8988T (cell line): ENCODE results near the gene MAB21L4.
A peak's percentile ranks its signal among the peaks of the same experiment; 100 is the strongest.
"Not testable (repeated sequence)": the region's sequence is repeated elsewhere in the genome, so short reads cannot be mapped to it uniquely, and the experiment has no call there.

ENCODE experiments used
- DNase-seq: peaks from one replicate; pipeline ENCODE4 v3.0.0; 2011

The MAB21L4 gene

DNA sequence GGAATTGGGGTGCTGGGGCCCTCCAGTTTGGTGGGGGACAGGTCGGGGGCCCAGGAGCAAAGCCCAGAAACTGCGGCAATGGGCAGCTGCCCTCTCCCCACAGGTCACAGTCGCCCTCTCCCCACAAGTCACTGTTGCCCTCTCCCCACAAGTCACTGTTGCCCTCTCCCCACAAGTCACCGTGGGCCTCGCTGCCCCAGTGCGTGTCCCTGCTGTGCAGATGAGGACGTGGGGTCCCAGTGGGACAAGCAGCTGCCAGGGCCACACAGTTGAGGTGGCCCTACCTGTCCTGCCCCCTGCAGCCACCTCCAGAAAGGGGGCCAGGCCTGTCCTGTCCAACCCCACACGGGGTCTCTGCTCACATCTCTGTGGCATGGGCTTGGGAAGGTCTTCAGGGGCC is 40.3 kb downstream of the MAB21L4 start:
- no peak for DNase-seq

- no peak for DNase-seq
Measured at GRCh38 chr2:240852671-240853314, 43.2 kb downstream of the MAB21L4 start.

GRCh38 chr2:240851078-240851991 is 44.6 kb downstream of the MAB21L4 start:
- peak; percentile 85 for DNase-seq

GRCh38 chr2:240850756-240851077 is 45.2 kb downstream of the MAB21L4 start:
- no peak for DNase-seq

- no peak for DNase-seq
Measured at GRCh38 chr2:240850026-240850425, 45.9 kb downstream of the MAB21L4 start.

DNA sequence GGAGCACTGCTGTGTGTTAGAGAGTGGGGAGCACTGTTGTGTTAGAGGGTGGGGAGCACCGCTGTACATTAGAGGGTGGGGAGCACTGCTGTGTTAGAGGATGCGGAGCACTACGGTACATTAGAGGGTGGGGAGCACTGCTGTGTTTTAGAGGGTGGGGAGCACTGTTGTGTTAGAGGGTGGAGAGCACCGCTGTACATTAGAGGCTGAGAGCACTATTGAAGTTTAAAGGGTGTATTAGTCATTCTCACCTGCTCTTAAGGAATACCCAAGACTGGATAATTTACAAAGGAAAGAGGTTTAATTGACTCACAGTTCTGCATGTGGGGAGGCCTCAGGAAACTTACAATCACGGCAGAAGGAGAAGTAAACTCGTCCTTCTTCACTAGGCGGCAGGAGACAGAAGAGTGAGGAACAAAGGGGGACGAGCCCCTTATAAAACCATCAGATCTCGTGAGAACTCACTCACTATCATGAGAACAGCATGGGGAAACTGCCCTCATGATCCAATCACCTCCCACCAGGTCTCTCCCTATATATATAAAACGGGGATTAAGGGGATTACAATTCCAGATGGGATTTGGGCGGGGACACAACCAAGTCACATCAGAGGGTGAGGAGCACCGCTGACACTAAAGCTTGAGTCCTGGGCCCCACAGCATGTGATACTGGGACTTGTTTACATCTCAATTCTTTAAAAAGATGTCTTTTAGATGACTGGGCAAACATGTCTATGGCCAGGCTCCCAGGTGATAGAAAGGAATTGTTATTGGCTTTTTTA is 46.9 kb downstream of the MAB21L4 start:
- DNase-seq: no peak

GRCh38 chr2:240847817-240848216 is 48.1 kb downstream of the MAB21L4 start:
- DNase-seq: no peak

DNA sequence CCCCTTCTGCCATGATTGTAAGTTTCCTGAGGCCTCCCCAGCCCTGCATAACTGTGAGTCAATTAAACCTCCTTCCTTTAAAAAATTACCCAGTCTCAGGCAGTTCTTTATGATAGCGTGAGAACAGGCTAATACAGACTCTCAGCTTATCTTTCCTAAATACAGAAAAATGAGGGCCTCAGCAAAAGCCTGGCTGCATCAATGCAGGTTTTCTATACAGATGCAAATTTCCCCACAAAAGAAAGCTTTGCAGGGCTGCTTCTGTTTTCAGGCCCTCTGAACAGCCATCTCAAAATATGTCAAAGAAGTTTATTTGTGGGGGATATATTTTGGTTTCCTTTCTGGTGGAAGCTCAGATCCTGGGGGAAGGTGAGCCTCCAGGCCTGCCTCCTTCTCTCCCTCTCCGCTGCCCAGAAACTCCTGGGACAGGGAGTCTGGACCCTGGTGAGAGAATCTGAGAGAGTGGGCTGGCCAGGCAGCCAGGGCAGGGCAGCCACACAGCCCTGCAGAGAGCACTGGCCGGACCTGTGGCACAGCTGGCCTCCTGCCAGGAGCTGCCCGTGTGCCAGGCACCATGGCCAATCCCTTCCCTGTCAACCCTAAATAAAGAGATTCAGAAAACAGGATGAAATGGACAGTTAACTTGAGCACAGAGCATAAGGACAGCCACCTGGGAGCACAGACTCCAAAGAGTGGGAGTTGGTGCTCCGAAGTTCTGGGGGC is 48.9 kb downstream of the MAB21L4 start:
- DNase-seq: no peak

DNA sequence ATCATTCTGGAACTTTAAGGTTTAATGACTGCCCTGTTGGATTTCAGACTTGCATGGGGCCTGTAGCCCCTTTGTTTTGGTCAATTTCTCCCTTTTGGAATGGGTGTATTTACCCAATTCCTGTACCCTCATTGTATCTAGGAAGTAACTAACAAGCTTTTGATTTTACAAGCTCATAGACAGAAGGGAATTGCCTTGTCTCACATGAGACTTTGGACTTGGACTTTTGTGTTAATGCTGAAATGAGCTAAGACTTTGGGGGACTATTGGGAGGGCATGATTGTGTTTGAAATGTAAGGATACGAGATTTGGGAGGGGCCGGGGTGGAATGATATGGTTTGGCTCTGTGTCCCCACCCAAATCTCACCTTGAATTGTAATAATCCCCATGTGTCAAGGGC is 49.6 kb downstream of the MAB21L4 start:
- DNase-seq: not testable (repeated sequence)

- peak; percentile 89 for DNase-seq
Measured at GRCh38 chr2:240840435-240841060, 55.4 kb downstream of the MAB21L4 start.

DNA sequence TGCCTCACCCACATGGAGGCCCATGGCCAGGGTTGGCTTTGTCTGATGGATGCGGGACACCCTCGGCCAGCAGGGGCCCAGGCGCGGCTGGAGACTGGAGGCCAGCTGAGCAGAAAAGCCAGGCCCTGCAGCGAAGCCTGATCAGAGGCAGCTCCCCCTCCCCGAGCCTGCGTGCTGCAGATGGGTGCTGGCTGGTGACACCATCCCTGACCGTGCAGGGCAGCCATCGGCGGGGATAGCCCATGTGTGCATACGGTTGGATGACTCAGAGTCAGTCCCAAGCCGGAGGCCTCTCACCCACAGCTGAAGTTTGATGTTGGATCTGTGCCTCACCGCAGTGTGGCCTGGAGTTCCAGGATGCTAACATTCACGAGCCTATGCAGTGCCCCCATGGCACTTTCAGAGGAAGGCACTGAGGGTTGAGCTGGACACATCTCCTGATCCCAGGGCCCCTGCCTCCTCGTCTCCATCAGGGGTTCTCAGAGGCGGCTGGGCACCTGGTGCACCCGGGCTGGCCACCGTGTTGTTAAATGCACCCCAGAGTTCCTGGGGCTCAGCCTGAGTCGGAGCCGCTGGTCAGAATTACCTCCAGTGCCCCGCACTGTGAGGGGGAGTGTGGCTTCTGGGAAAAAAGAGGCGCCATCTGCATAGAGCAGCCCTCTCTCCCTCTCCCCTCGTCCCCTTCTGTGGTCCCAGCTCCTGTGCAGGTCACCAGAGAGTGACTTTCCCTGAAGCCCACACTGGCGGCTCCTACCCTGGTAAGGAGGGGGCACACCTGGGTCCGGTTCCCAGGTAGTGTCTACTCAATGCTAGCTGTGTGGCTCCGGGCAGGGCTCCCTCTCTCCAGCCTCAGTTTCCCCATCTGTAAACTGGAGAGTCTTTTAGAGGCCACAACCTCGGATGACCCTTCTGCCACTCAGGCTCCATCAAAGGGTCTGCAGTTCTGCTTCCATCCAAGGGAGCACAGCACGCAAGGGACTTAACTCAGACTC is 56.5 kb downstream of the MAB21L4 start:
- DNase-seq: no peak

DNA sequence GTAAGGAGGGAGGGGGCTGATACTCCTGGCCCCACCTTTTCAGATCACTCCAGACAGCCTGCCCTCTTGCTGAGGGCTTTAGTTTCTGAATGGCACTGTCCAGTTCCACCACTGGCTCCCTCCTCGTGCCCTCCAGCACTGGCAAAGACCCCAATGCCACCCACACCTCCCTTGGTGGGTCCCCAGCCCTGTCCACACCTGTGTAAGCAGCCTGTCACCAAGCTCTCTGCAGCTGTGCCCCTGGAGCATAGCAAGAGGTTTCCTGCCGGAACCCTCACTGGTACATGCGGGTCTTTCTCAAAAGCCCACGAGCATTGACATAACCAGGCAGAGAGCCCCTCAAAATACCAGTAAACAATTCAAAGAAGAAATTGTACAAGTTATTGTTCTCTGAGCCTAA is 58.3 kb downstream of the MAB21L4 start:
- DNase-seq: no peak

DNA sequence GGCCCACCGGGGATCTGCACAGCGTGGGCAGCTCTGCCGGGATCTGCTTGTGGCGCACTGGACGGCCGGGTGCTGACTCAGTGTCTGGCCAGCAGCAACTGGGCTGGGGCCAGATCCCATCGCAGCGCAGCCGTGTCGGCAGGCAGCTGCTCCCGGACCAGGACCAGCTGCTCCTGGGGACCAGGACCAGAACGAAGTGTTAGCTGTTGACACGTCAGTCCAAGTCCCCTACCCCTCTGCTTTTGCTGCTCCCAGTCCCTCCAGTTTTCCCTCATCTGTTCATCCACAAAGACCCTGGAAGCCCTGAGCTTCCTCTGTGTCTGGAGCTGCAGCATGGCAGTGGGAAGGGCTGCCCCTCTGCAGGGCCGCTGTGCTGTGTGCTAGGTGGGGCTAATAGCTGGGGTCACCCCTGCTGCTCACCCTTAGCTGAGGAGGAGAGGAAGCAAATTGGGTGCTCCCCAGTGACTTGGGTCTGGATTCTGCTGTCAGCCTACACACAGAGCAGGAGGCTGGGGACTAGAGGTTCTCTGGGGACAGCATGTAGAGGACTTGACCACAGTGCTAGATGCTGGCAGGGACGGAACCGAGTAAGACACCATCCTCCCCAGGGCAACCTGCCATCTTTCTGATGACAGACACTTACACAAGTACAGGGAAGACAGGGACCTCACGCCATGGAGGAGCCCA is 59.0 kb downstream of the MAB21L4 start:
- no peak for DNase-seq
